CD4-positive, alpha-beta T cell treated with Interferon alpha-2 for 1 hour (primary cell): ENCODE data around the gene ZNF592.

Source experiments
- DNase-seq, 2 donors: peaks; one replicate each; pipeline ENCODE4 v3.0.0-alpha.2; 2020 to 2022

ZNF592 gene

DNA sequence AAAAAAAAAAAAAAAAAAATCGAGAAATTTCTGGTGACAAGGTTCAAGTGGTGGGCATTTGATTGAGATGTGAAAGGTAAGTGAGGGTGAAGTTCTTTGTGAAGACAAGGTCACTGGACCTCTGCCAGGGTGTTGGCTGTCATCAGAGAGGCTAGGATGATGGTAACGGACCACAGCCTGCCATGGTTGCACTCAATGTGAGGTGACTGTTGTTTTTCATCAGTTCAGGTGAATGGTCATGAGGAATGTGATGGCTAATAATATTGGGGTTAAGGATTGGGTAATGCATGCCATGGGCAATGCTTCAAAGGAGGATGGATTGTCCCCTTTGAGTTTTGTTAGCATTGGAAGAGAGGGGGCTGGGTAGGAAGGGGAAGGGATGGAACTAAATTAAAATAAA lies 64.5 kb downstream of the ZNF592 start:
- no peak for DNase-seq

DNA sequence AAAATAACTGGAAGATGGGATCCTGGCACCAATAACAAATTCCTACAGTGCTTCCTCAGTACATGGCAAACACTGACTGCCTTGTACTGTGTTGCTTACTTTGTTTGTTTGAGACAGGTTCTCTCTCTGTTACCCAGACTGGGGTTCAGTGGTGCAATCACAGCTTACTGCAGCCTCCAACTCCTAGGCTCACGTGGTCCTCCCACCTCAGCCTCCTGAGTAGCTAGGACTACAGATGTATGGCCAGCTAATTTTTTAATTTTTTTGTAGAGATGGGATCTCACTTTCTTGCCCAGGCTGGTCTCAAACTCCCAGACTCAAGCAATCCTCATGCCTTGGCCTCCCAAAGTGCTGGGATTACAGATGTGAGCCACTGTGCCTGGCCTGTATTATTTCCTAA lies 65.0 kb downstream of the ZNF592 start:
- DNase-seq, result no peak

DNA sequence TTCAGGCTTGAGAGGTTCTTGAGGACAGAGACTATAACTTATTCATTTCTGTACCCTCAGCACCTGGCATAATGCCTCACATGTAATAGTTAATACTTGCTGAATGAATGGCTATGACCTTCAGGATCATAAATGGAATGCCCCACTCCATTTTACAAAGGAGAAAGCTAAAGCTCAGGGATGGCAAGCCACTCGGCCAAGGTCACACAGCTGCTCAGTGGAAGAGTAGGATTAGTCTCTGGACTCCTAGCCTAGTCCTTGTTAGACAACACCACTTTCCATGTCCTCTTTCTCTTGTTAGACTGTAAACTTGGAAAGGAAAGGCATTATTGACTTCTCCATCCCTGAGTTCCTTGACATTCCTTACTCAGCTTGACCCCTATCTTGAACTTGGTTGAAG lies 65.5 kb downstream of the ZNF592 start:
- no peak for DNase-seq

DNA sequence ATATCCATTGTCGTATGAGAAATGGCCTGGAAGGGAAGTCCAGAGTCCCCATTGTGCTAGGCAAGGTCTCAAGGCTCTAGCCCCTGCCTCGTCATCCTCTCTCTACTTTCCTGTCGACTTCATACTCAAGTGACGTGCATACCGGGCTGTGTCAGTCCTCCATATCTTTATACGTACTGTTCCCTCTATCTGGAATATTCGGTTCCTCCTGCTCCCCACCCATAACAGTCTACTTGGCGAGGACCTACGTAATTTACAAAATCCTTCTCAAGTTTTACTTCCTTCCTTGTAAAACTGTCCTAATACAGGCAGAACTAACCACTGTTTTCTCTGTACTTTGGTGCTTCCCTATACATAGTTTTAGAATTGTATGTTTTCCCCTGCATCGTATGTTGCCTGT lies 66.5 kb downstream of the ZNF592 start:
- DNase-seq, result no peak

DNA sequence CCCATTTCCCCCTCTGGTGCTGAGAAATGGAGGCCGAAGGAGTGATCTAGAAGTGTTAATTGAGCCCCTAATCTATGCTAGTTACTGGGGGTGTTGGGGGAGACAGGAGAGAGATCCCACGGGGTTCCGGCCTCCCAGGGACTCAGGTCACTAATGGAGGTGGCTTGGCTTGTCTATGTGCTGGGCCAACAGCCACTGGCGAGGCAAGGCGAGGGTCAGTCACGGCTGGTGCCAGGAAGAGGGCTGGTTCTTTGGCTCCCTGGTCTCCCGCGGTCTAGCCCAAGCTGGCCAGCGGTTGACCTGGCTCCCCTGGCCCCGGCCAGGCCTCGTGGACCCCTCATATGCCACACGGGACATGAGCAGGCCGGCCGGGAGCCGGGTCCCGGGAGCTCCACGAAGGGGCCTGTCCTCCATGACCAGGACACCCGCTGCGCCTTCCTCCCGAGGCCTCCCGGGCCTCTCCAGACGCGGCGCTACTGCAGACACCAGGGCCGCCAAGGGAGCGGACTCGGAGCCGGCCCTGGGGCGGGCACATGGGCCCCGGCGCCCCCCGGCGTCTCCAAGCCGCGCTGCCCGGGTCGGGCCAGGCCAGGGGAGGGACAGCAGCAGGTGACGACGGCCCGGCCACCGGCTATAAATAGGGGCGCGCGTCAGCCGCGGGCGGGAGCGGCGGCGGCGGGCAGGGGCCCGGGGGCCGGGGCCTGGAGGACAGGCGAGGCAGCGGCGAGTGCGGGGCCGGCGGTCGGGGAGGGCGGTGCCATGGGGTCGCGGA lies 68.5 kb downstream of the ZNF592 start, which contains the start of gene ALPK3:
TSS of gene ALPK3 (plus strand) at position 663 of the 772 bp plus-strand sequence. CDS start at position 760, 97 bp downstream.
- DNase-seq, result no peak

DNA sequence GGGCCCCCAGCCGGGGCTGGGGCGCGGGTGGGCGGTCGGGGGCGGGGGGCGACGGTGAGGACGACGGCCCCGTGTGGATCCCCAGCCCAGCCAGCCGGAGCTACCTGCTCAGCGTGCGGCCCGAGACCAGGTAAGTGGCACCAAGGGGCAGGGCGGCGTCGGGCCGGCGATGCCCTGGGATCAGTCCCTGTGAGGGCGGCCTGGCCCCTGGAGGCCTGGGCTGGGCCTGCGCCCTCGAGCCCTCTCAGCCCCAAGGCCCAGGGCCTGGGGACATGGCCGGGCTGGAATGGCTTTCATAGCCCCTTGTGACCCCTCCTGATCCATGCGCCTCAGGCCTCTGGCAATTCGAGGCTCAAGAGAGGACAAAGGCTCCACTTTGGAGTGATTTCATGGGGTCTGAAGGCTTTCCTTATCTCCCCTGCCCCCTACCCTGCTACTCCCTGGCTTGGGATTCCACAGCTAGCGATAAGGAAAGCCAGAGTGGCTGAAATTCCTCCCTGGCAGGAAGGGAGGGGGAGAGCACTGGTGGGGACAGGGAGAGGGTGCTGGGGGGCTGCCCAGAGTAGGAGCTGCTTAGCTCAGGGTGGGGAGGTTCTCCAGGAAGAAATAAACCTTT lies 69.2 kb downstream of the ZNF592 start:
- DNase-seq, result no peak

DNA sequence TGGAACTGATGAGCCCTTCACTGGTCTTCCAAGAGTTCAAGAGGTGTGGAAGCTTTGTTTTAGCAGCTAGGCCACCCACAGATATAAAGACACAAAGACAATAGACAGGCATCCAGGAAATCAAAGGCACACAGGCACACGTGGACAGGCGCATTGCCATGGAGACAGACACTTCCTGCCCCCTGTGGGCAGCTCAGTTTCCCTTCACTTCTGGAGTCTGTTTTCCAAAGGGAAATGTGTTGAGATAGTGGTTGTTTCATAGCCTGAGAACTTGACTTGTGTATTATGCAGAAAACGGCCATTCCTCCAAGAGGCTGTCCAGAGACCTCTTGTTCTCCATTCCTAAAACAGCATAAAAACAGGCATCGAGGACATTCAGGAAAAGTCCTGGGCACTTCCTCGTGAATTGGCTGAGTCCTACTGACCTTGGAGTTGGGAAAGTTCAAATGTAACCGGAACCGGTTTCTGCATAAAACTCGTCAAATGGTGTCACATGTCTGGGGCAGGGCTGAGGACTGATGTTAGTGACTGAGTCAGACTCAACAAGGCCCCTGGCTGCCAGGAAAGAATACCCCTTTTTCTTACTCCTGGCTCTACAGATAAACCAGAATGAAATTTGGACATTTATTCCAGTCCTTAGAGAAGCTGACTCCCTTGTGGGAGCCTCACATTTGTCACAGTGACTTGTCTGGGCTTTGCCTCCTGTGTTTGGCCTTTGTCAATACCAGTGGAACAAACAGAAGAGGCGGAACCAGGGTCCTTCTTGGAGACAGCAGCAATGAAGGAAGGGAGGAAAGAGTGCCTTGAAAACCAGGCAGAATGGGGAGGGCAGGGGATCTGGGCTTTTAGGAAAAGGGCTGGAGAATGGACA lies 70.1 kb downstream of the ZNF592 start:
- peak in 1 of 2 donors; percentile 9 for DNase-seq

DNA sequence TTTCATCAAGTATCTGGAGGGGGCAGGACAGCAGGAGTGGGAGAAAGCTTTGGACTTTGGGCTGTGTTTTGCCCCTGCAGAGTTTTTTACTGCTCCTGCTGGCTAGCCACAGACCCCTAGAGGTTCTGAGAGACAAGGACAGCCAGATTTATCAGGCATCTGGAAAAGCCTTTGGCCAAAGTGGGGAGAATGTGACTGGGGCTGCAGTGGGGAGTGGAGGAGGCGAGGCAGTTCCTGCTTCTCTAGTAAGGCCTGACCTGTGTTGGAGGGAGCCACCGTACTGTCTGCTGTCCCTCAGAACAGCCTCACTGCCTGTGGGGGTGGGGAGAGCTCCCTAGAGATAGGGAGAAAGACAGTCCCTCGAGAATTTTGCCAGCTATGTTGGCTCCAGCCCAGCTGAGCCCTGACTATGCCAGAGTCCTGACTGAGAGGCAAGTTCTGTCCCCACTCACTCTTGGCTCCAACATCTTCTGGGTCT lies 70.9 kb downstream of the ZNF592 start:
- DNase-seq, result no peak

DNA sequence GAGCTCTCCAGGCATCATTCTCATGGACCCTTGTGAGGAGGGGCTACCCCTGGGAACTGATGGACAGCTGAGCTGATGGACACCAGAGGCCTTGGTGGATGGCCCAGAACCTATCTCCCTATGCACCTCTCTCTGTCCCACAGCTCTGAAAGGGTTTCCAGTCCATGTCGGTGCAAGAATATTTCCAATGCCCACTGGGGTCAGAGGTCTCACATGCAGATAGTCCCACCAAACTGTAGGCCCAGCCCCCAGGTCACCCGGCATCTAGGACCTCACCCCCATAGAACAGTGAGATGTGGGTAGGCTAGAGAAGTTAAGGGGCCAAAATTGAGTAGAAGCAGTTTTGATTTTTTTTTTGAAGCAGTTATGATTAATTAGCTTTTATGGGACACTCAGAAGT lies 71.4 kb downstream of the ZNF592 start:
- no peak for DNase-seq

DNA sequence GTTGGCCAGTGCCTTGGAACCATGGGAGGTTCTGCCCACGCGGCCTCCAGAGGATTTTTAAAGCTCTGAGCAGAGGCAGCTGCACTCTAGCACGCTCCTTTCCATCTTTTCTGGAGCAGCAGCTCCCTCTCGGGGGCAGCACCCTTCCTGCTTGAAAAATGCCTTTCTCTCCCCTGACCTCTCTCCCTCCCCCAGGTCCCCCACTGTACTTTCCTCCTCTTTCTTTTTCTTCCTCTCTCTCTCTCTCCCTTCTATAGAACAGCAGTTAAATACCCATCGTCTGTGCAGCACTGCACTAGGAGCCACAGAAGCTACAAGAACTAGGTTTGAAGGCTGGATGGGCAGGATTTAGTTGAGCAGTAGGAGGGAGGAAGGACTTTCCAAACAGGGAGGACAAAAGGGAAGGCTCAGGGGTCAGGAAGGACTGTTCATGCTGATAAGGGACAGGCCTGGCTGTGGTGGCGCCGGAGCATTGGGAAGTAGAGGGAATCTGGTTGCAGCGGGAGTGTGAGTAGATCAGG lies 73.2 kb downstream of the ZNF592 start:
- DNase-seq, result no peak

DNA sequence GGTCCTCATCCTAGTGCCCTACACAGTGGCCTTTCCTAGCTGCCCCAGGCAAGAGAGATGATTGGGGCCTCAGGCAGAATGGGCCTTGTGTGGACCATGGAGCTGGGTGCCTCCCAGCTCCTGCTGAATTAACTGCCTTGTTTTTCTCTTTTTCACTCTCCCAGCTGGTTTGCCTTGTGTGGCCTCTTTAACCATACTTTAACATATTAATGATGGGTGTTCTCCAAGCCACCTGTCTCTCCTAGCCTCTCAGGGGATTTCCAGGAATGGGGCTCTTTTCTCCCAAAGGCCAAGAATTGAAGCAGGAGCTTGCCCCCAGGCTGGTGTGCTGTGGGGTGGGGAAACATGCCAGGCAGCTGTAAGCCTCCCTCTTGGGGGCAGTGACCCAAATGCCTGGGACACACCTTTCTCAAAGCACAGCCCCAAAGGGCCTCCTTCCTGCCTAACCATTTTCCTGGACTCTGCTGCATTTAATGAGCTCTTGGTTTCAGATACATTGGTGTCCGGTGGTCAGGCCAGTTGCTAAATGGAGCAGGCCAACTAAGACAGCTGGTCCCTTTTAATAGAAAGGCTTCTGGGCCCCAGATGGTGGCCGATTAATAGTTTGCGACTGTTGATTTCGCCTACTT lies 74.4 kb downstream of the ZNF592 start:
- no peak for DNase-seq

DNA sequence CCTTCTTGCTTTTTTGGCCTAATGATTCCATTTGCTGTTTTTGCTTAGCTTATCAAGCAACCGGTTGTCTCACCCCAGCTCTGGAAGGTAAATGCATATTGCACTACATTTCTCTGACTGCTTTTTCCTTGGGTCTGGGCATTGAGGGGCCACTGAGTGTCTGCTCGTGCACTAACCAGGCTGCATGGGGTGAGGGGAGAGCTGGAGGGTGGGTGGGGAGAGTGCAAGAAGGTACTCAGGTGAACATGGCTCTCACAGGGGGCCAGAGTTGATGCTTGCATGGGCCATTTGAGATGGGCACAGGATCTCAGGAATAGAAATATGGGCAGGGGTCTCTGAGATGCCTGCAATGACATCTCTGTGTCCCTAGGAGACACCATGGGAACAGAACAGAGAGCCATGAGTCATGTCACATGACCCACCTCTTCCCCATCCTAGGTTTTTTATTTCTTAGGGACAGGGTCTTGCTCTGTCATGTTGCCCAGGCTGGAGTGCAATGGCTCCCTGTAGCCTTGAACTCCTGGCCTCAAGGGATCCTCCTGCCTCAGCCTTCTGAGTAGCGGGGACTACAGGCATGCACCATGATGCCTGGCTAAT lies 75.0 kb downstream of the ZNF592 start:
- DNase-seq, result no peak

DNA sequence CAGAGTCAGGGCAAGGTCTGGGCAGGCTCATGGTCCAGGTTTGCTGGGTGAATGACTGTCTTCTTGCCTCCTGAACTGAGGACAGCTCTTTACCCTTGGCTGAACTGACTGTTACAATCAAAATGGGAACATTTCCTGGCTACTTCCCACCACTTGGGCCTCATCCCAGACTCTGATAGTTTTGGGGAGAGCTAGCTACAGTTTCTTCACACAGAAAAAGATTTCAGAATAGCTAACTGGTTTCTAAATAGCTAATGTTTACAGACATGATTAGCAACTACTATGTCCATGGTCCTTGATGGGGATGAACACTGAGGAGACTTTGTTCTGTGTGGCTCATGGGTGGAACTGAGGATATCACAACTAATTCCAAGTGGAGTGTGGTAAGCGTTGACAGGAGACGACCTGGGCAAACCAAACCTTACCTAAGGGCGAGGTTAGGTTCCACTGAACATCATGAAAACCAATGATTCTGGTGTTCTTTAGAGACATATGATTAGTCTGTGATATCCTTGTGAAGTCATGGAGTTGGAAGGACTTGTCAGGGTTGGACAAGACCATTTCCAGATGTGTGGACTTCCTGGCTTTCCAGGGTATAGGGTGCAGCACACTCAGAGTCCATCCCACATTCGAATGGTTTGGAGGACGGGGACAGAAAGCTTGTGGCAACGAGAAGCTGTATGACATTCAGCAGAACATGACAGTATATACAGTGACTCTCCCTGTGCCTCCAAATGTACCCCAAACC lies 76.0 kb downstream of the ZNF592 start:
- DNase-seq, result no peak

DNA sequence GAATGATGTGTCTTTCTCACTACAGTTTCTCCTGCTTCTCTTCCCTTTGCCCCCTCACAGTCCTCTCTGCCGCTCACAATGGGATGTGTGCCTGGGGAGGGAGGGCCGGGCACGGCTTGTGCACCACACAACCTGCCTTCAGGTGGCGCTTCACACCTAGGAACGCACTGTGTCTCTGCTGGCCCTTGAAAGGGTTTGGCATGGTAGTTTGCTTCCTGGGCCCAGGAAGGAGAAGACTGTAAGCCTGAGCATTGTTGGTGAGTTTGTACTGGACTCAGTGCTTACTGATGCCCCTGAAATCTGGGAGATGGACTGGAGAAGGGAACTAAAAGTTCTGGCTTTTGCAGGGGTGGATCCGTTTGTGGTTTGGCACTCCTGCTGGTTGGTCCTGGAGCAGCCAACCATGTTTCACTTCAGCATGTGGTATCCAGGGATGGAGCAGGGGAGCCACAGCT lies 78.0 kb downstream of the ZNF592 start:
- DNase-seq, result no peak

DNA sequence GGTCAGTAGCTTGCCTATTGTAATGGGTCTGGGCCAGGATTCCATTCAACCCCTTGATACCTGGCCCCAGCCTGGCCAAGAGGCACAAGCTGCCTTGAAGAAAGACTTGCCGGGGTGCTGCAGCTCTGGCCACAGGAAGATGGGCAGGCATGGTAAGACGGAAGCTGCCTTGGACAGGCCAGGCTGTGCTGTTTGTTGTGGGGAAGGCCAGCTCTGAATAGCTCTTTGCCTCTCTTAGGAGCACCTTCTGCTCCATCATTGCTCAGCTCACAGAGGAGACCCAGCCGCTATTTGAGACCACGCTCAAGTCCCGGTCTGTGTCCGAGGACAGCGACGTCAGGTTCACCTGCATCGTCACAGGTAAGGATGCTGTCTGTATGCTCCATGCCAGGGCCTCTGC lies 78.9 kb downstream of the ZNF592 start:
- DNase-seq, result no peak

DNA sequence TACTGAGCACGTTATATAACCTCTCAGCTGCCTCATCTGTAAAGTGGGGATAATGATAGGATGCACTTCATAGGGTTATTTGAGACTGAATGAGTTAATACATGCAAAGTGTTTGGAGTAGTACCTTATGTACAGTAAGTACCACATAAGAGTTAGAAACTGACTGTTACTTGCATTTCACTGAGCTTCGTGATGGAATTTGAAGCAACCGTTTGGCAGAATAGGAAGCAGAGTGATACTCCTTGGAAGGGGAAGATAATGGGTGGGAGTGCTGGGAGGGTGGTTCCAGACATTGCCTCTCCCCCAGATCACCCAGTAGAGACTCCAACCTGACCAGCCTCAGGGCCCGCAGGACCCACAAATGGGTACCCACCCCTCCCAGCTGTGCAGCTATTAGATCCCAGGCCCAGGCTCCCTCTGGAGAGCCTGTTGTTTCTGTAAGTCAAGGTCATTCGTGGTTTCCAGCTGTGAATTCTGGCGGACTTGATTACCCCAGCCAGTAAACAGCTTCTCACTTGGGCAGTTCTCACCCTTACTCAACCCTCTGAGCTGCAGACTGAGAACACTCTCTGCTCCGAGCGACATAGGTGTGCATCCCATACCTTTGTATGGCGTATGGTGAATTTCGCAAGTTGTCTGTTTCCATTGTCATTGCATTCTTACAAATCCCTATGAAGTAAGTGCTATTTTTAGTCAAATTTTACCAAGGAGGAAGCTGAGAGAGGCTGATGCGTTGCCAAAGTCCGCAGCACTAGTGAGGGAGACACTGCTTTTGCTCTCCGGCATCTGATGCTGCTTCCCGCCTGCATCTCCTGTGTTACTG lies 79.9 kb downstream of the ZNF592 start:
- no peak for DNase-seq

DNA sequence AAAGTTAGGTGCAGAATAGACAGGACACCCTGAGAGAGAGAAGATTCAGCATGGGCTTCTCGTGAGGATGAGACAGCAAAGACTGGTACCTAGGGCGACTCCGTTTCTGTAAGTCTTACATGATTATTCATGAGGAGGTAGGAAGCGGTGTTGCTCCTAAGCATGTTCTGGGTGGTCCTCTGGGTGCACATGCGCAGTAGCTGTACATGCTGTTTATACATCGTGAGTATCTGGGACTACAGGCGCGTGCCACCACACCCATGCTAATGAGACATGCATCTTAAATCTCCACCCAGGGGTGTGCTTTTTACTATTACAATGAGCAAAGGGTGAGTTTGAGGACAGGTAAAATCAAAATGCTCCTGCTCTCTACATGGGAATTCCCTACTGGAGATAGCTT lies 81.0 kb downstream of the ZNF592 start:
- no peak for DNase-seq

DNA sequence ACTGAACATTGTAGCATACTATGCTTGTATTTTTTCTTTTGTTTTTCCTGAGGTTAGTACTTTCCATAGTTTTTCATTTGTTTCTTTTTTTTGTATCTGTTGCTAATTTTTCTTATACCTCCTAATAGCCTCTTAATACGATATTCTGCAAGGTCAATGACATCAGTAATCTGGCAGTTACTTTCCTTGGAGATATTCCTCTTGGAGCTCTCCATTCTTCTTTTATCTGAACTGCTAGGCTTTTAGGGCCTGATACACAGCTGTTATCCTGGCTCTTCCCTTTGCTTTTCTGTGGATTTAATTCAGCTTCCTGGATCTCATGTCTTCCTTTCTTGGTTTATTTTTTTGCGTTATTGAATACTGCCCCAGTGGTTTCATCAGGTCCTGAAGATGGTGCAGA lies 81.6 kb downstream of the ZNF592 start:
- DNase-seq, result no peak

DNA sequence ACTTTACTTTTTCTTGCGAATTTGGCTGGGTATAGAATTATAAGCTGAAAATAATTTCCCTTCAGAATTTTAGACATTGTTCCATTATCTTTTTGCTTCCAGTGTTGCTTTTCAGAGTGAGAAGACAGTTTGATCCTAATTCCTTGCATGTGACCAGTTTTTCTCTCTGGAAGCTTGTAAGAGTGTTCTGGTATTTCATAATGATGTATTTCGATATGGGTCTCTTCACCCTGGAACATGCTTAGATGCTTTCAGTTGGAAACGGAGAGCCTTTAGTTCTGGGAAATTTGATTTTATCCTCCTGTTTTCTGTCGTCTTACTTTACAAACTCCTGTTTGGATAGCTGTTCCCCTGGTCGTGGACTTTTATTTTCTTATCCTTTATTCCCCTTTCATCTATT lies 82.6 kb downstream of the ZNF592 start:
- DNase-seq, result no peak

DNA sequence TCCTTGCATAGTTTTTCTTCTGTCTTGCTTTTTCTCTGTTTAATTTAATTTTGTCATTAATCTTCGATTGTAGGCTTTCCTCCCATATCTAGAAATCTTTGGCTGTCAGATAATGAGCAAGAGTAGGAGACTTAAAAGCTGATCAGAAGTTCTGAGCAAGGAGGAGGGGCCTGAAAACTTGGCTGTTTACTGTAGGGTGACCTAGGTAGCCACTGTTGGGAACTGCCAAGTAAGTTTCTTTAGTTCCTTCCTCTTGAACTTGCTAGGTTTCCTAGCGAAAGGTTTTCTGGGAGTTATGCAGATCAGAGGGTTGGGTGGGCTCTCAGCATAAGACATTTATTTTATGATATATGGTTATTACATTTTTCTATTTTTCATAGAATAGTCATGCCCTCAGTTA lies 83.2 kb downstream of the ZNF592 start:
- DNase-seq, result no peak
